ENCODE results near the gene RWDD3.

The RWDD3 gene

GRCh38 chr1:95245029-95245428 is 11.0 kb downstream of the RWDD3 start:
- H3K4me3 ChIP-seq (ENCODE audit: low read length), result no peak overlapping the region
- no peaks in the 10 kb centered on the region for H3K9me2 ChIP-seq (replicated peaks; ENCODE audit: control insufficient read depth, low read length)
- H3K36me3 ChIP-seq (ENCODE audit: control insufficient read depth, low read length), result peaks cover 52% of the 10 kb centered on the region
- H3F3A ChIP-seq (ENCODE audit: control insufficient read depth, insufficient read depth), result no peaks in the 10 kb centered on the region
- H3K4me1 ChIP-seq (ENCODE audit: control insufficient read depth, low read length), result no peaks in the 10 kb centered on the region
- no peak overlapping the region for H3K27ac ChIP-seq (ENCODE audit: low read depth, low read length)
- H3K4me2 ChIP-seq (ENCODE audit: low read length), result no peak overlapping the region
- H3K79me2 ChIP-seq (ENCODE audit: control insufficient read depth, low read length), result peaks cover 8% of the 10 kb centered on the region
- no peaks in the 10 kb centered on the region for H3K9me3 ChIP-seq (ENCODE audit: control insufficient read depth, insufficient read depth, low read length)
- no peaks in the 10 kb centered on the region for H4K20me1 ChIP-seq (ENCODE audit: control insufficient read depth, insufficient read depth, low read depth, low read length)
- TF ChIP-seq EZH2phosphoT487 (IDR thresholded peaks at IDR 0.05; ENCODE audit: borderline replicate concordance, low read length) (no peak), CTCF (IDR thresholded peaks at IDR 0.05; ENCODE audit: low read depth, low read length, poor library complexity, severe bottlenecking) (no peak)
- H3K27me3 ChIP-seq (ENCODE audit: control insufficient read depth, low read length), result no peaks in the 10 kb centered on the region

GRCh38 chr1:95246511-95246910 is 12.5 kb downstream of the RWDD3 start:
- no peak overlapping the region for H3K4me2 ChIP-seq (ENCODE audit: low read length)
- peaks cover 39% of the 10 kb centered on the region for H3K36me3 ChIP-seq (ENCODE audit: control insufficient read depth, low read length)
- no peaks in the 10 kb centered on the region for H3F3A ChIP-seq (ENCODE audit: control insufficient read depth, insufficient read depth)
- no peaks in the 10 kb centered on the region for H3K9me2 ChIP-seq (replicated peaks; ENCODE audit: control insufficient read depth, low read length)
- no peak overlapping the region for H3K4me3 ChIP-seq (ENCODE audit: low read length)
- H4K20me1 ChIP-seq (ENCODE audit: control insufficient read depth, insufficient read depth, low read depth, low read length), result no peaks in the 10 kb centered on the region
- no peaks in the 10 kb centered on the region; the same call in 1 of the 2 replicates for H3K79me2 ChIP-seq (ENCODE audit: control insufficient read depth, low read length)
- TF ChIP-seq CTCF (IDR thresholded peaks at IDR 0.05; ENCODE audit: low read depth, low read length, poor library complexity, severe bottlenecking), result no peak
- no peak for TF ChIP-seq EZH2phosphoT487 (IDR thresholded peaks at IDR 0.05; ENCODE audit: borderline replicate concordance, low read length)
- H3K4me1 ChIP-seq (ENCODE audit: control insufficient read depth, low read length), result no peaks in the 10 kb centered on the region
- no peaks in the 10 kb centered on the region for H3K9me3 ChIP-seq (ENCODE audit: control insufficient read depth, insufficient read depth, low read length)
- no peaks in the 10 kb centered on the region for H3K27me3 ChIP-seq (ENCODE audit: control insufficient read depth, low read length)
- H3K27ac ChIP-seq (ENCODE audit: low read depth, low read length), result no peak overlapping the region

GRCh38 chr1:95247607-95248006 is 13.6 kb downstream of the RWDD3 start:
- no peaks in the 10 kb centered on the region for H4K20me1 ChIP-seq (ENCODE audit: control insufficient read depth, insufficient read depth, low read depth, low read length)
- H3K27ac ChIP-seq (ENCODE audit: low read depth, low read length), result no peak overlapping the region
- no peak overlapping the region for H3K4me2 ChIP-seq (ENCODE audit: low read length)
- H3K9me2 ChIP-seq (replicated peaks; ENCODE audit: control insufficient read depth, low read length), result no peaks in the 10 kb centered on the region
- no peaks in the 10 kb centered on the region for H3K4me1 ChIP-seq (ENCODE audit: control insufficient read depth, low read length)
- H3K36me3 ChIP-seq (ENCODE audit: control insufficient read depth, low read length), result peaks cover 32% of the 10 kb centered on the region
- H3K27me3 ChIP-seq (ENCODE audit: control insufficient read depth, low read length), result no peaks in the 10 kb centered on the region
- no peaks in the 10 kb centered on the region for H3K79me2 ChIP-seq (ENCODE audit: control insufficient read depth, low read length)
- H3K9me3 ChIP-seq (ENCODE audit: control insufficient read depth, insufficient read depth, low read length), result no peaks in the 10 kb centered on the region
- no peaks in the 10 kb centered on the region for H3F3A ChIP-seq (ENCODE audit: control insufficient read depth, insufficient read depth)
- no peak overlapping the region for H3K4me3 ChIP-seq (ENCODE audit: low read length)
- TF ChIP-seq CTCF (IDR thresholded peaks at IDR 0.05; ENCODE audit: low read depth, low read length, poor library complexity, severe bottlenecking) (no peak), EZH2phosphoT487 (IDR thresholded peaks at IDR 0.05; ENCODE audit: borderline replicate concordance, low read length) (no peak)

GRCh38 chr1:95249916-95250315 is 15.9 kb downstream of the RWDD3 start:
- no peak overlapping the region for H3K27ac ChIP-seq (ENCODE audit: low read depth, low read length)
- no peak overlapping the region for H3K4me2 ChIP-seq (ENCODE audit: low read length)
- no peaks in the 10 kb centered on the region for H3F3A ChIP-seq (ENCODE audit: control insufficient read depth, insufficient read depth)
- no peaks in the 10 kb centered on the region for H3K9me3 ChIP-seq (ENCODE audit: control insufficient read depth, insufficient read depth, low read length)
- peaks cover 17% of the 10 kb centered on the region for H3K36me3 ChIP-seq (ENCODE audit: control insufficient read depth, low read length)
- no peak overlapping the region for H3K4me3 ChIP-seq (ENCODE audit: low read length)
- no peaks in the 10 kb centered on the region for H3K79me2 ChIP-seq (ENCODE audit: control insufficient read depth, low read length)
- H3K9me2 ChIP-seq (replicated peaks; ENCODE audit: control insufficient read depth, low read length), result no peaks in the 10 kb centered on the region
- no peaks in the 10 kb centered on the region for H3K4me1 ChIP-seq (ENCODE audit: control insufficient read depth, low read length)
- H3K27me3 ChIP-seq (ENCODE audit: control insufficient read depth, low read length), result no peaks in the 10 kb centered on the region
- no peak for TF ChIP-seq CTCF (IDR thresholded peaks at IDR 0.05; ENCODE audit: low read depth, low read length, poor library complexity, severe bottlenecking)
- TF ChIP-seq EZH2phosphoT487 (IDR thresholded peaks at IDR 0.05; ENCODE audit: borderline replicate concordance, low read length), result no peak
- no peaks in the 10 kb centered on the region for H4K20me1 ChIP-seq (ENCODE audit: control insufficient read depth, insufficient read depth, low read depth, low read length)

Data from DOHH2 (cell line).